ENCODE results near the gene ILKAP. TPM values are rescaled to one million over a fixed set of nuclear protein-coding genes. Genes with fewer than 3 reads are reported as not detected.

ILKAP gene
- total and polyA plus RNA-seq, 12 donors = 12.3 to 131 (median 26.1) TPM

- Histone ChIP-seq H3K36me3 (replicated peaks in 1 of 2) (no peaks in the 10 kb centered on the region), H3K9me3 (replicated peaks in 1 of 3) (no peaks in the 10 kb centered on the region), H3K27ac (no peak overlapping the region), H3K4me3 (no peak overlapping the region), H3K27me3 (no peaks in the 10 kb centered on the region), H3K4me1 (replicated peaks in 1 of 2) (no peaks in the 10 kb centered on the region)
- intact Hi-C loops (cut with DNase I) = no loop called here
- TF ChIP-seq POLR2A (IDR thresholded peaks at IDR 0.05) = no peak
- TF ChIP-seq CTCF (IDR thresholded peaks at IDR 0.05) = no peak
- 90 to 93% (median 90%) methylated on average over 19 to 23 of the region's 23 CpGs for WGBS, 4 donors
- no peak for DNase-seq
These were observed 70.7 kb downstream of the ILKAP start for GRCh38 chr2:238132463-238133450.

GRCh38 chr2:238131761-238132462, 71.6 kb downstream of the ILKAP start:
- WGBS, 4 donors = 79 to 91% (median 87%) methylated on average over 11 to 14 of the region's 14 CpGs
- TF ChIP-seq CTCF (IDR thresholded peaks at IDR 0.05) (no peak), POLR2A (IDR thresholded peaks at IDR 0.05) (no peak)
- no peak overlapping the region for H3K27ac ChIP-seq
- H3K27me3 ChIP-seq = no peaks in the 10 kb centered on the region
- H3K36me3 ChIP-seq (replicated peaks in 1 of 2) = no peaks in the 10 kb centered on the region
- H3K9me3 ChIP-seq (replicated peaks in 1 of 3) = no peaks in the 10 kb centered on the region
- intact Hi-C loops (cut with DNase I) = no loop called here
- DNase-seq = no peak
- no peak overlapping the region for H3K4me3 ChIP-seq
- H3K4me1 ChIP-seq (replicated peaks in 1 of 2) = no peaks in the 10 kb centered on the region

GRCh38 chr2:238130696-238131628, 72.5 kb downstream of the ILKAP start:
- Histone ChIP-seq H3K27me3 (no peaks in the 10 kb centered on the region), H3K27ac (no peak overlapping the region), H3K9me3 (replicated peaks in 1 of 3) (no peaks in the 10 kb centered on the region), H3K36me3 (replicated peaks in 1 of 2) (no peaks in the 10 kb centered on the region), H3K4me3 (no peak overlapping the region), H3K4me1 (replicated peaks in 1 of 2) (no peaks in the 10 kb centered on the region)
- intact Hi-C loops (cut with DNase I) = no loop called here
- WGBS, 4 donors = 88 to 90% (median 89%) methylated on average over 7 to 68 of the region's 68 CpGs
- no peak for DNase-seq
- no peak for TF ChIP-seq CTCF (IDR thresholded peaks at IDR 0.05)
- no peak for TF ChIP-seq POLR2A (IDR thresholded peaks at IDR 0.05)
